BE2C (cell line): ENCODE data around the gene TBKBP1.

Source experiments
- DNase-seq: peaks from one replicate; pipeline ENCODE4 v3.0.0-alpha.2; 2020
- H3K27me3 ChIP-seq: fragments of 250-450 bp; sonication (Bioruptor Pico); 2 replicates; pipeline ENCODE4 v1.5.1; 2020; ENCODE audit warnings: mild to moderate bottlenecking
- H3K36me3 ChIP-seq: fragments of 250-450 bp; sonication (Bioruptor Pico); 2 replicates; pipeline ENCODE4 v1.5.1; 2020; ENCODE audit warnings: mild to moderate bottlenecking
- H3K4me1 ChIP-seq: fragments of 250-450 bp; sonication (Bioruptor Pico); 2 replicates; pipeline ENCODE4 v1.5.1; 2020
- H3K4me3 ChIP-seq: 2 replicates; pipeline ENCODE4 v1.5.1; 2011; ENCODE audit warnings: low read depth, low read length
- H3K9me3 ChIP-seq: fragments of 250-450 bp; sonication (Bioruptor Pico); 2 replicates; pipeline ENCODE4 v1.5.1; 2020
- TF ChIP-seq, protein P1 (sequence below): IDR thresholded peaks from 2 replicates; pipeline ENCODE4 v1.5.1; 2012; ENCODE audit warnings: mild to moderate bottlenecking, low read depth, low read length

Gene TBKBP1

GRCh38 chr17:47733674-47734410, 39.9 kb downstream of the TBKBP1 start:
- H3K4me3 ChIP-seq: peak overlapping the region; percentile 38
- TF ChIP-seq, protein P1, sequence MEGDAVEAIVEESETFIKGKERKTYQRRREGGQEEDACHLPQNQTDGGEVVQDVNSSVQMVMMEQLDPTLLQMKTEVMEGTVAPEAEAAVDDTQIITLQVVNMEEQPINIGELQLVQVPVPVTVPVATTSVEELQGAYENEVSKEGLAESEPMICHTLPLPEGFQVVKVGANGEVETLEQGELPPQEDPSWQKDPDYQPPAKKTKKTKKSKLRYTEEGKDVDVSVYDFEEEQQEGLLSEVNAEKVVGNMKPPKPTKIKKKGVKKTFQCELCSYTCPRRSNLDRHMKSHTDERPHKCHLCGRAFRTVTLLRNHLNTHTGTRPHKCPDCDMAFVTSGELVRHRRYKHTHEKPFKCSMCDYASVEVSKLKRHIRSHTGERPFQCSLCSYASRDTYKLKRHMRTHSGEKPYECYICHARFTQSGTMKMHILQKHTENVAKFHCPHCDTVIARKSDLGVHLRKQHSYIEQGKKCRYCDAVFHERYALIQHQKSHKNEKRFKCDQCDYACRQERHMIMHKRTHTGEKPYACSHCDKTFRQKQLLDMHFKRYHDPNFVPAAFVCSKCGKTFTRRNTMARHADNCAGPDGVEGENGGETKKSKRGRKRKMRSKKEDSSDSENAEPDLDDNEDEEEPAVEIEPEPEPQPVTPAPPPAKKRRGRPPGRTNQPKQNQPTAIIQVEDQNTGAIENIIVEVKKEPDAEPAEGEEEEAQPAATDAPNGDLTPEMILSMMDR: no peak
- H3K36me3 ChIP-seq: no peaks in the 10 kb centered on the region
- no peak for DNase-seq
- no peaks in the 10 kb centered on the region for H3K4me1 ChIP-seq
- H3K9me3 ChIP-seq: no peaks in the 10 kb centered on the region
- peaks cover 27% of the 10 kb centered on the region for H3K27me3 ChIP-seq

- Histone ChIP-seq H3K4me1 (no peaks in the 10 kb centered on the region), H3K36me3 (no peaks in the 10 kb centered on the region), H3K9me3 (no peaks in the 10 kb centered on the region), H3K27me3 (peaks cover 27% of the 10 kb centered on the region), H3K4me3 (no peak overlapping the region)
- TF ChIP-seq, protein P1: no peak
- DNase-seq: no peak
Measured at GRCh38 chr17:47735139-47735464, 41.1 kb downstream of the TBKBP1 start.

DNA sequence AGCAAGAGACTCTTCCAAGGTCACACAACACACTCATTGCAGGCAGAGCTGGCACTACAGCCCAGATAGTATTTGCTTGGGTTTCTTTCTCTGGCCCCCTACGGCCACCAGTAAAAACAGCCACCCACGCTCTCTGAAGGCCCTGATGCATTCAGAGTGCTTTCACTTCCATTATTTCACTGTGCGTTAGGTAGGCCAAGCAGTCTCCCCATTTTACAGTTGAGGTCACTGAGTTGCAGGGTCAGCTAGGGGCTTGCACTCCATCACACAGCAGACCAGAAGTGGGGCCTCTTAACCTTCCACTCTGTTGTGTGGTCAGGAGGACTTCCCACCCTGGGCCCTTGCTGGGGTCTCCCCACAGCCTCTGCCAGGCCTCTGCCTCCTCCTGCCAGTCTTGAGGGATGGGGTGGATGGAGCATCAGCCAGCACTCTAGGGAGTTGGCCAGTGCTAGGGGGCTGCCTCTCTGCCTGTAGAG, 41.6 kb downstream of the TBKBP1 start:
- no peak for DNase-seq
- TF ChIP-seq, protein P1: no peak

DNA sequence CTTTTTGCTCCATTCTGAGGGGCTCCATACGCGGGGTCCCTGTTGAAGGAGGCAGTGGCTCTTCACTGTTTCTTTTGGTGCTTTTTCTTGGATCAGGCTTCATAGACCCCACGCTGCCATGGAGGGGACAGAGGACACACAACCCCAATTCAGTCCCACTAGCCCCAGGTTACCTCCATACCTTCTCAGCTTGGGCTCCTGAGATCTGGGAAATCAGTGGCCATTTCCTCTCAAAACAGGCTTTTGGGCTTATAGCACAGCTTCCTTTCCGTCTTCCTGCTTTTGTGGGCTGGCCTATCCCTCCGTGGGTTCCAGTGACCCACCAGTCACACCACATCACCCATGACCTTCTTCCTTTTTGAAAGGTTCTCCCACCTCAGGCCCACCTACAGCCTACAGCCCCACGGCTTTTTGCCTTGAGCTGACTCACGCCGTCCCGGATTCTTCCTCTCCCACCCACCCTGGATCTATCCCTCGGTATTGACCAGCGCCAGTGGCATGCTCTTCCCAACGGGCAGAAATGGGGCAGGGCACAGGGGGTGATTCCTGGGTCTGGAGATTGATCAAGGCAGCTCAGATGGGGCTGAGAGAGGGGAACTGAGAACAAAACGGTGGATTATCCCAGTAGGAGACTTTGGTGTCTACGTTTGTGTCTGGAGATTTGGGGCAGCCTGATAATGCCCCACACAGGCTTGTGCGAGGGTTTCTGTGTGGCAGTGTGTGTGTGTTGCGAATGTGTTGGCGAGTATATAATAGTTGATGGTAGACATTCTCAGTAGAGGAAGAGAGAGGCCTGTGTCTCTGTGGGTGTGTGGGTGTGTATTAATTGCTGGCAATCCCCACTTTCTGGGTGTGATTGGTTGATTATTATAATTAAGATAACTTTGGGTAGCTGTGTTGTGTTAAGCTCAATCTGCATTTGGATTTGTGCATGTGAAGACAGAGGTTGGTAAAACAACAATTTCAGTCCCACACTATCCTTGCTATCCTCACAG, 42.8 kb downstream of the TBKBP1 start:
- H3K9me3 ChIP-seq: no peaks in the 10 kb centered on the region
- H3K27me3 ChIP-seq: peaks cover 27% of the 10 kb centered on the region
- H3K4me3 ChIP-seq: no peak overlapping the region
- no peaks in the 10 kb centered on the region for H3K4me1 ChIP-seq
- DNase-seq: no peak
- no peaks in the 10 kb centered on the region for H3K36me3 ChIP-seq
- TF ChIP-seq, protein P1: no peak

More for the DNA sequence above, 41.6 kb downstream of the TBKBP1 start:
- no peaks in the 10 kb centered on the region for H3K9me3 ChIP-seq
- peaks cover 27% of the 10 kb centered on the region for H3K27me3 ChIP-seq
- no peak overlapping the region for H3K4me3 ChIP-seq
- H3K4me1 ChIP-seq: no peaks in the 10 kb centered on the region
- H3K36me3 ChIP-seq: no peaks in the 10 kb centered on the region

GRCh38 chr17:47738178-47738577, 44.2 kb downstream of the TBKBP1 start:
- H3K36me3 ChIP-seq: no peaks in the 10 kb centered on the region
- H3K27me3 ChIP-seq: peaks cover 19% of the 10 kb centered on the region
- H3K4me3 ChIP-seq: no peak overlapping the region
- no peaks in the 10 kb centered on the region for H3K9me3 ChIP-seq
- DNase-seq: no peak
- TF ChIP-seq, protein P1: no peak
- H3K4me1 ChIP-seq: no peaks in the 10 kb centered on the region
